ENCODE measurements around the gene HTT.

The HTT gene

GRCh38 chr4:3240936-3241522 is 166.5 kb downstream of the HTT start:
- no peak for DNase-seq

- no peak for DNase-seq
Observed at GRCh38 chr4:3241898-3242524, 167.5 kb downstream of the HTT start.

GRCh38 chr4:3243136-3243780 is 168.8 kb downstream of the HTT start:
- no peak for DNase-seq

- DNase-seq = no peak
Observed at GRCh38 chr4:3244002-3244401, 169.5 kb downstream of the HTT start.

GRCh38 chr4:3244747-3245146 is 170.3 kb downstream of the HTT start:
- no peak for DNase-seq

- DNase-seq = no peak
Observed at GRCh38 chr4:3245676-3246075, 171.2 kb downstream of the HTT start.

GRCh38 chr4:3246458-3247398 is 172.2 kb downstream of the HTT start:
- no peak for DNase-seq

- no peak for DNase-seq
Observed at GRCh38 chr4:3247399-3248177, 173.1 kb downstream of the HTT start.

GRCh38 chr4:3248178-3248480 is 173.6 kb downstream of the HTT start:
- no peak for DNase-seq

GRCh38 chr4:3248811-3249661 is 174.6 kb downstream of the HTT start, which contains the start of gene MSANTD1:
TSS of gene MSANTD1 (plus strand) at chr4:3249159. CDS start at chr4:3249223, 64 bp downstream.
- no peak for DNase-seq

GRCh38 chr4:3249711-3250437 is 175.4 kb downstream of the HTT start:
- no peak for DNase-seq

- no peak for DNase-seq
Observed at GRCh38 chr4:3250438-3250955, 176.0 kb downstream of the HTT start.

- no peak for DNase-seq
Observed at GRCh38 chr4:3250956-3251690, 176.6 kb downstream of the HTT start.

- no peak for DNase-seq
Observed at GRCh38 chr4:3251691-3252479, 177.4 kb downstream of the HTT start.

GRCh38 chr4:3252480-3252828 is 178.0 kb downstream of the HTT start:
- no peak for DNase-seq

GRCh38 chr4:3252831-3253641 is 178.6 kb downstream of the HTT start:
- no peak for DNase-seq

GRCh38 chr4:3253808-3254207 is 179.3 kb downstream of the HTT start:
- no peak for DNase-seq

All from stimulated activated CD4-positive, alpha-beta T cell treated with anti-CD3 and anti-CD28 coated beads, Interleukin-12 subunit alpha, Interleukin-12 subunit beta, amount 100 ng/mL, for 4 hours (primary cell).